HG02798 (cell line): ENCODE data around the gene MYH16.
"Not testable (repeated sequence)": the region's sequence is repeated elsewhere in the genome, so short reads cannot be mapped to it uniquely, and the experiment has no call there.

Source experiments
- ATAC-seq: cut with Tn5 transposase; IDR thresholded peaks from one replicate; pipeline ENCODE4 v1.9.1; 2021; ENCODE audit warnings: mild to moderate bottlenecking; ENCODE audit not compliant: unreplicated experiment, poor library complexity

Gene MYH16

DNA sequence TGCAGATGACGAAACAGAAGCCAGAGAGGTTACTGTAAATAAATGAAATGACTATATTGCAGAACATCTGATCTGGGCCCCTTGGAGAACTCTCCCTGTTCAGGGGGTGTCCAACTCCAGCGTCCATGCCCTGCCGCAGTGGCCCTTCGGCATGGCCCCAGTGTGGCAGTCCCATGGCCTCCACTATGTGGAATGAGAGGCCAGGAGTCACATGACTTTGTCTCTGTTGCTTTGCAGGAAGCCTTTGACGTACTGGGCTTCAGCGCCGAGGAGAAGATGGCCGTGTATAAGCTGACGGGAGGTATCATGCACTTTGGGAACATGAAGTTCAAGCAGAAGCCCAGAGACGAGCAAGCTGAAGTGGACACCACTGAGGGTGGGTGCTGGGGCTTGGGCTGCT lies 15.6 kb upstream of the MYH16 start:
- ATAC-seq, result no peak

- no peak for ATAC-seq
Observed at GRCh38 chr7:99257675-99258074, 15.0 kb upstream of the MYH16 start.

DNA sequence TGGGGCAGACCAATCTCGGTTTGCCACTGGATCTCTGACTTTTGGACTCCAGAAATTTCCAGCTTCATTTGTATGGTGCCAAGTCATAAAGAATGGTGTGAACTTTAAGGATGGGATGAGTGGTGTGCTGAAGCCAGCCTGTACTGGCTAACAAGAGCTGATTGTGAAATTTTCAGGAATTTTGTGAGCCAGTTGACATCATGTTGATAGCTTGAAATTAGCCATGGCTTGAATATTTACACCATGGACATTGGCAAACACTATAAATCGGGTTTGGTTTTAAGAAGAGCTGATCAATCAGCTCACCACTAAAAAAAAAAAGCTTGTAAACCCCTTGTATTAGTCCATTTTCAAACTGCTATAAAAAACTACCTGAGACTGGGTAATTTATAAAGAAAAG lies 14.1 kb upstream of the MYH16 start:
- no peak for ATAC-seq

DNA sequence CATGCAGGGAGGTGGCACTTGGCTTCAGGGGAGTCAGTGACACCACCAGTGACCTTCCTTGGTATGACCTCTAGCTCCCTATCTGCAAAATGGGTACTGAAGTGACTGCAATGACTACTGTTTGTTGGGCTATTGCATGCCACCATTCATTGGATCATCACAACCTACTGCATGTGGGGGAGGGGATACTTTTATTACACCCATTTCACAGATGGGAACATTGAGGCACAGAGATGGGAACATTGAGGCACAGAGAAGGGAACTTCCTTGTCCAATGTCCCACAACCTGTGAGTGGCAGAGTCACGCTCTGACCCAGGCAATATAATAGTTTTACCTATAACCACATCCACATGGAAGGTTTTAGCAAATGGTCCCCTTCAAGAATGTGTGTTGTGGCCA lies 12.2 kb upstream of the MYH16 start:
- ATAC-seq, result no peak

DNA sequence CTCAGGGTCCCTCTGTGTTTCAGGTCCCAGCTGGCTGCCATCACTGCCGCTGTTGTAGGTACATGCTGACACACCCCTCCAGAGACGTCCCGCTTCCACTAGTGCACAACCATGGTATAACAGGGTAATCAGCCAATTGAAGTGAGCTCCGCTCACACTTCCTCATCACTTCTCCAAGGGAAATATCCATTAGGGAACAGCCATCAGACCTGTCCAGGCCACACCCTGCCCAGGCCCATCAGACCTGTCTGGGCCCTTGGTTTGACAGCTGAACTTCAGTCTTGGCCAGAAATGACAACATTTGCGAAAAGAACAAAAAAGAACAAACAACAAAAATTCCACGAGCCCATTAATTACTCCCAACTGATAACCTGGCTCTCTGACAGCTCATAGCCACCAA lies 11.0 kb upstream of the MYH16 start:
- ATAC-seq, result no peak

DNA sequence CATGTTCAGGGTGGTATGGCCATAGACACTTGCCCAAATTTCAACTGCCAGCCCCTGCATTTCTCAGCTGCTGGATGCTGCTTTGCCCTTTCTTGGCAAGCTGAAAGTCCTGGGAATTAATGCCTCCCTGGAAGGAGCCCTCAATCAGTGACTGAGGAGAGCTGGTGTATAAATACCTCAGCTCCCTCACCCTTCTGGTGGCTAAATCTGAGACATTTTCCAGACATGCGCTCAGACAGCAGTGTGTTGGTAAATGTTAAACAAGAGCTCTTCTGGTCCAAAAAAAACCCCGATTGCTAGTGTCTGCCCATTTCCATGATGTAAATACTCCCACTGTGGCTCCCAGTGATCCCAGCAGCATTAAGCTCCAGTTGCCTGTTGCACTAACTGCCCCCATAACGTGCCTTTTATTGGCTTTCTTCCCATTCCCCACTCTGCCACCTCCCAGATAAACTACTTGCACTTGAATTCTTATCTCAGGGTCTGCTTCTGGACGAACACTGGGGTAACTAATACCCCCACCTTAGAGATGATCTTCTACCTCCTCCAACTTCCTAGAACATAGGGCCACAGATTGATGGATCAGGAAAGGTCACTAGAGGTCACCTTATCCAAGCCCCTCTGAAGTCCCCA lies 6.7 kb upstream of the MYH16 start:
- ATAC-seq, result no peak

DNA sequence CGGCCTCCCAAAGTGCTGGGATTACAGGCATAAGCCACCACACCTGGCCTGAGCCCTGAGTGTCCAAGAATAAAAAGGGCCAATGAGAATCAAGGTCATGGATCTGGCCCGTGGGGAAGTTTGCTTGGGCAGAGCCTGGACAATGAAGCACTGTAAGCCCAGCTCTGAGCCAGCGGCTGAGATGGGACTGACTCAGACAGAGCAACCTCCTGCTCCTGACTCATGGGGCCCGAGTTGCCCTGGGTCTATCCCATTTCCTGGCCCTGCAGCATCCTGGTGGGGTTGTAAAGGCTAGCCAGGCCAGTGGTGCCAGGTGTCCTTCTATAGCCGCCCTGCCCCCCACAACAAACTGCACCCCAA lies 5.2 kb upstream of the MYH16 start:
- ATAC-seq, result no peak

- ATAC-seq, result no peak
Observed at GRCh38 chr7:99267841-99268576, 4.6 kb upstream of the MYH16 start.

DNA sequence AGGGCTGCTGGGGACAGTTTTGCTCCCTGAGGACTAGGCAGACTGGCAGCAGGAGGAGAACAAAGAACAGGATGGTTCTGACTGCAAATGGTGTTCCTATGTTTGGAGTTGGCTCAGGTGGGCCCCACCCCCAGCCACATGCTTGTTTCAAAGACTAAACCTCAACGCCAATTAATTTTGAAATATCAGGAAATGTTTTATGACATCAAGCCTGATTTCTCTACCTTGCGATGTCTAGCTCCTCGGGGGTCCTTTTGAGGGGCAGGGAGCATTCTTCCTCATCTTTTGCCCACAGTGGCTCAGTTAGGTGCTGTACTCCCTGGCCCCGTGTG lies 4.1 kb upstream of the MYH16 start:
- ATAC-seq, result no peak

- ATAC-seq, result no peak
Observed at GRCh38 chr7:99270702-99271101, 1.9 kb upstream of the MYH16 start.

GRCh38 chr7:99273561-99273960 lies 922 bp downstream of the MYH16 start:
- ATAC-seq, result not testable (repeated sequence)

GRCh38 chr7:99274908-99275307 lies 2.3 kb downstream of the MYH16 start:
- not testable (repeated sequence) for ATAC-seq

DNA sequence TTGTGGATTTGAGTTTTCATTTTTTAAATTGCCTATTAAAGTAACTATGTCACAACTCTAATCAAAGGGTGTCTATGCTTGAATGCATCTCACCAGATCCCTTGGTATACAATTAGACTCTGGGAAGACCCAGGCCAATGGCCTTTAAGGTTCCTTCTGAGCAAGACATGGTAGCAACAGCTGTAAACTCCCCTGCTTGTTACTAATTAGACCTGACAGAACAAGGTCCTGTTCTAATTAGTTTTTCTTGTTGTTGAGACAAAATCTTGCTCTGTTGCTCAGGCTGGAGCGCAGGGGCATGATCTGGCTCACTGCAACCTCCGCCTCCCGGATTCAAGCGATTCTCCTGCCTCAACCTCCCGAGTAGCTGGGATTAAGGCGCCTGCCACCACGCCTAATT lies 2.9 kb downstream of the MYH16 start:
- no peak for ATAC-seq

DNA sequence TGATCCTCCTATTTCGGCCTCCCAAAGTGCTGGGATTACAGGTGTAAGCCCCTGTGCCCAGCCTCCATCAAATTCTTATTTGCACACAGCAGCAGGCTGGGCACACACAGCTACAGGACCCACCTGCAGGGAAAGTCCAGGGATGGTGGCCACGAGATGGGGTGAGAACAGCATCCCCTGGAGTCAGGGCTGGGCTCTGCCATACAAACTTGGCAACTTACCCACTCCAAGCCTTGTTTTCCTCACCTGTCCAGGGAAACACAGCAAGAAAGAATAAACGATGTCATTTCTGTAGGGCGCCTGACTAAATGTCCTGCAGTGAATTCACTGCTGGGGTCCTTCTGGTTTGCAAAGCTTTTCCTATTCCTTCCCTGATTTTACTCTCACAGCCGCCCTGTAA lies 5.5 kb downstream of the MYH16 start:
- no peak for ATAC-seq

DNA sequence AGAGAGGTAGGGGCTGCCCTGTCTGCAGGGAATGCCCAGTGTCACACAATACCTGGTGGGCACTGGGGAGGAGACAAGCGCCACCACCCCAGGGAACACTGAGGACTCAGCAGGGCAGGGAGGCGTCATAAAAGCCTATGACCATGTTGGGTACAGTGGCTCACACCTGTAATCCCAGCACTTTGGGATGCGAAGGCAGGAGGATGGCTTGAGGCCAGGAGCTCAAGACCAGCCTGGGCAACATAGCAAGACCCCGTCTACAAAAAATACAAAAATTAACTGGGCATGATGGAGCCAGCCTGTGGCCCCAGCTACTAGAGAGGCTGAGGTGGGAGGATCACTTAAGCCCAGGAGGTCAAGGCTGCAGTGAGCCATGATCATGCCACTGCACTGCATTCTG lies 11.5 kb downstream of the MYH16 start:
- ATAC-seq, result not testable (repeated sequence)

DNA sequence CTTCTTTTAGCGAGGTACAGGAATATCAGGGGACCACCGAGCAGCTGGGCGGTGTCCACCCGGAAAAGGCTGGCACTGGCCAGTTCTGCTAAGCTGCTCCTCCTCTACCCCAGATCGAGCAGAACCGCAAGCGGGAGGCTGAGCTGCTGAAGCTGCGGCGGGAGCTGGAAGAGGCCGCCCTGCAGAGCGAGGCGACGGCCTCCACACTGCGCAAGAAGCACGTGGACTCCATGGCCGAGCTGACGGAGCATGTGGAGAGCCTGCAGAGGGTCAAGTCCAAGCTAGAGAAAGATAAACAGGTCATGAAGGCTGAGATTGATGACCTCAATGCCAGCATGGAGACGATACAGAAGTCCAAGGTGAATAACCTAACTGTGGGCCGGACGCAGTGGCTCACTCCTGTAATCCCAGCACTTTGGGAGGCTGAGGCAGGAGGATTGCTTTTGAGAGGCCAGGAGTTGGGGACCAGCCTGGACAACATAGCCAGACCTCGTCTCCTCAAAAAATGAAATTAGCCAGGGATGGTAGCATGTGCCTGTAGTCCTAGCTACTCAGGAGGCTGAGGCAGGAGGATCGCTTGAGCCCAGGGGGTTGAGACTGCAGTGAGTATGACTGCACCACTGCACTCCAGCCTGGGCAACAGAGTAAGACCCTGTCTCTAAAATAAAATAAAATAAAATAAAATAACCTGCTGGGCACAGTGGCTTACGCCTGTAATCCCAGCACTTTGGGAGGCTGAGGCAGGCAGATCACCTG lies 15.3 kb downstream of the MYH16 start:
- ATAC-seq, result no peak

DNA sequence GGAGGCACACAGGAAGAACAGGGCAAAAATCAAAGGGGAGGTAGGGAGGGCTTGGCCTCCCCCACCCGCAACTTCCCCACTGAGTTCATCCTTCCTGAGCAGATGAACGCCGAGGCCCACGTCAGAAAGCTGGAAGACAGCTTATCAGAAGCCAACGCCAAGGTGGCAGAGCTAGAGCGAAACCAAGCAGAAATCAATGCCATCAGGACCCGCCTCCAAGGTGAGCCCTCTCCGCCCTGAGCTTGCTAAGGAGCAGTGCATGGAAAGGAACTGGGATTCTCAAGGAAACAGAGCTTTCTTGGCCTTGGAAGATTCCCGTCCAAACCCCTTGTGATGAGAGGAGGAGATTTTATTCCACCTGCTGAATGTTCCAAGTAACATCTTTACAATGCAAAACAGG lies 16.5 kb downstream of the MYH16 start:
- ATAC-seq, result no peak

DNA sequence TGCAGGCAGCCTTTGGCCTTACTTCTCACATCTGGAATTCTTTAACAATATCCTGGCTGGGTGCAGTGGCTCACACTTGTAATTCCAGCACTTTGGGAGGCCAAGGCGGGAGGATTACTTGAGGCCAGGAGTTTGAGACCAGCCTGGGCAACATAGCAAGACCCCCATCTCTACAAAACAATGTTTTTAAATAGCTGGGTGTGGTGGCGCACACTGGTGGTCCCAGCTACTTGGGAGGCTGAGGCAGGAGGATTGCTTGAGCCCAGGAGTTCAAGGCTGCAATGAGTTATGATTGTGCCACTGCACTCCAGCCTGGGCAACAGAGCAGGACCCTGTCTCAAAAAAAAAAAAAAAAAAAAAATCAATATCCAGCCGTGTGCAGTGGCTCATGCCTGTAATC lies 17.5 kb downstream of the MYH16 start:
- not testable (repeated sequence) for ATAC-seq

- ATAC-seq, result no peak
Observed at GRCh38 chr7:99290980-99291607, 18.5 kb downstream of the MYH16 start.

DNA sequence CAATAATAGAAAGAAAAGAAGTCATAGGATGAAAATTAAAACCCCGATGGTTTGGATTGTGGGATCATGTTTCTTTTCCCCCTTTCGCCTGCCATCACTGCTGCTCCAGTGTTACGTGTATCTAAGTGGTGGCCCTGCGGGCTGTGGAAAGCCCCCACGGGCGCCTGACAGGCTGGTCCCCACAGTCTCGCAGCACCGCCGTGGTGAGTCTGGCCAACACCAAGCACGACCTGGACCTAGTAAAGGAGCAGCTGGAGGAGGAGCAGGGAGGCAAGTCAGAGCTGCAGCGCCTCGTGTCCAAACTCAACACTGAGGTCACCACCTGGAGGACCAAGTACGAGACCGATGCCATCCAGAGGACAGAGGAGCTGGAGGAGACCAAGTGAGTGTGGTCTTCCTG lies 19.5 kb downstream of the MYH16 start:
- no peak for ATAC-seq

GRCh38 chr7:99293167-99293566 lies 20.5 kb downstream of the MYH16 start:
- no peak for ATAC-seq
